SK-N-SH treated with all-trans-retinoic acid at 6 μM for 48 hours (cell line): ENCODE measurements around the gene SLC4A1AP.

ENCODE experiments used
- ATAC-seq: fragments of 200-7000 bp; cut with Tn5 transposase; 3 replicates; pipeline ENCODE4 v1.9.1; 2020; ENCODE audit warnings: mild to moderate bottlenecking, moderate library complexity
- ARNTL ChIP-seq: fragments of 450-650 bp; formaldehyde crosslinking; IDR thresholded peaks from 2 replicates; pipeline ENCODE4 v1.5.0; 2020; ENCODE audit warnings: low read depth, mild to moderate bottlenecking, moderate library complexity, borderline replicate concordance
- BACH2 ChIP-seq: fragments of 250-450 bp; sonication (Bioruptor Pico); IDR thresholded peaks from 2 replicates; pipeline ENCODE4 v1.9.0; 2021; ENCODE audit warnings: mild to moderate bottlenecking, borderline replicate concordance
- CSDC2 ChIP-seq: fragments of 250-450 bp; sonication (Bioruptor Pico); IDR thresholded peaks from 2 replicates; pipeline ENCODE4 v1.5.0; 2020; ENCODE audit warnings: mild to moderate bottlenecking, moderate library complexity
- ESRRG ChIP-seq: fragments of 250-450 bp; sonication (Bioruptor Pico); IDR thresholded peaks from 2 replicates; pipeline ENCODE4 v1.6.1; 2021; ENCODE audit warnings: mild to moderate bottlenecking
- GLIS3 ChIP-seq: fragments of 250-450 bp; sonication (Bioruptor Pico); IDR thresholded peaks from 2 replicates; pipeline ENCODE4 v1.5.0; 2020; ENCODE audit warnings: mild to moderate bottlenecking, moderate library complexity
- ISL1 ChIP-seq: fragments of 250-450 bp; sonication (Bioruptor Pico); IDR thresholded peaks from 2 replicates; pipeline ENCODE4 v2.1.2; 2022; ENCODE audit warnings: mild to moderate bottlenecking, moderate library complexity
- OSR1 ChIP-seq: fragments of 250-450 bp; sonication (Bioruptor Pico); IDR thresholded peaks from 2 replicates; pipeline ENCODE4 v1.8.0; 2022; ENCODE audit warnings: moderate library complexity, mild to moderate bottlenecking, inconsistent platforms
- PPARA ChIP-seq: fragments of 250-450 bp; sonication (Bioruptor Pico); IDR thresholded peaks from 2 replicates; pipeline ENCODE4 v1.5.0; 2020; ENCODE audit warnings: mild to moderate bottlenecking, borderline replicate concordance
- SNAI2 ChIP-seq: fragments of 250-450 bp; sonication (Bioruptor Pico); IDR thresholded peaks from 2 replicates; pipeline ENCODE4 v1.5.0; 2020; ENCODE audit warnings: mild to moderate bottlenecking, moderate library complexity
- TCF4 ChIP-seq: fragments of 250-450 bp; sonication (Bioruptor Pico); IDR thresholded peaks from 2 replicates; pipeline ENCODE4 v1.8.0; 2021; ENCODE audit warnings: mild to moderate bottlenecking, moderate library complexity, borderline replicate concordance
- TOX ChIP-seq: fragments of 250-450 bp; sonication (Bioruptor Pico); IDR thresholded peaks from 2 replicates; pipeline ENCODE4 v1.8.0; 2021; ENCODE audit warnings: mild to moderate bottlenecking, moderate library complexity, borderline replicate concordance
- ZC3H10 ChIP-seq: fragments of 250-450 bp; sonication (Bioruptor Pico); IDR thresholded peaks from 2 replicates; pipeline ENCODE4 v1.5.1; 2021; ENCODE audit warnings: mild to moderate bottlenecking, moderate library complexity
- ZFP3 ChIP-seq: fragments of 250-450 bp; sonication (Bioruptor Pico); IDR thresholded peaks from 2 replicates; pipeline ENCODE4 v1.5.0; 2020; ENCODE audit warnings: mild to moderate bottlenecking, moderate library complexity
- ZFP30 ChIP-seq: fragments of 450-650 bp; formaldehyde crosslinking; IDR thresholded peaks from 2 replicates; pipeline ENCODE4 v1.5.0; 2022; ENCODE audit warnings: mild to moderate bottlenecking, moderate library complexity
- ZNF565 ChIP-seq: fragments of 450-650 bp; formaldehyde crosslinking; conservative IDR thresholded peaks from 2 replicates; pipeline ENCODE4 v1.5.0; 2020; ENCODE audit warnings: low read depth, mild to moderate bottlenecking, moderate library complexity
- ZNF70 ChIP-seq: fragments of 450-650 bp; formaldehyde crosslinking; IDR thresholded peaks from 2 replicates; pipeline ENCODE4 v1.5.0; 2020; ENCODE audit warnings: mild to moderate bottlenecking, moderate library complexity
- ZNF8 ChIP-seq: fragments of 450-650 bp; formaldehyde crosslinking; IDR thresholded peaks from 2 replicates; pipeline ENCODE4 v1.5.0; 2020; ENCODE audit warnings: mild to moderate bottlenecking, moderate library complexity
- TF ChIP-seq, protein P1 (sequence below): fragments of 250-450 bp; sonication (Bioruptor Pico); IDR thresholded peaks from 2 replicates; pipeline ENCODE4 v1.5.1; 2020; ENCODE audit warnings: low read depth, mild to moderate bottlenecking, moderate library complexity
- TF ChIP-seq, protein P2 (sequence below): fragments of 250-450 bp; sonication (Bioruptor Pico); IDR thresholded peaks from 2 replicates; pipeline ENCODE4 v1.8.0; 2021; ENCODE audit warnings: low read depth, mild to moderate bottlenecking, moderate library complexity, borderline replicate concordance
- TF ChIP-seq, protein P3 (sequence below): fragments of 250-450 bp; sonication (Bioruptor Pico); IDR thresholded peaks from 2 replicates; pipeline ENCODE4 v1.5.1; 2021; ENCODE audit warnings: mild to moderate bottlenecking, moderate library complexity
- TF ChIP-seq, protein P4 (sequence below): fragments of 250-450 bp; sonication (Bioruptor Pico); IDR thresholded peaks from 2 replicates; pipeline ENCODE4 v1.8.0; 2020; ENCODE audit warnings: mild to moderate bottlenecking, moderate library complexity, borderline replicate concordance
- TF ChIP-seq, protein P5 (sequence below): fragments of 250-450 bp; sonication (Bioruptor Pico); IDR thresholded peaks from 2 replicates; pipeline ENCODE4 v1.5.0; 2020; ENCODE audit warnings: mild to moderate bottlenecking, moderate library complexity

The SLC4A1AP gene

DNA sequence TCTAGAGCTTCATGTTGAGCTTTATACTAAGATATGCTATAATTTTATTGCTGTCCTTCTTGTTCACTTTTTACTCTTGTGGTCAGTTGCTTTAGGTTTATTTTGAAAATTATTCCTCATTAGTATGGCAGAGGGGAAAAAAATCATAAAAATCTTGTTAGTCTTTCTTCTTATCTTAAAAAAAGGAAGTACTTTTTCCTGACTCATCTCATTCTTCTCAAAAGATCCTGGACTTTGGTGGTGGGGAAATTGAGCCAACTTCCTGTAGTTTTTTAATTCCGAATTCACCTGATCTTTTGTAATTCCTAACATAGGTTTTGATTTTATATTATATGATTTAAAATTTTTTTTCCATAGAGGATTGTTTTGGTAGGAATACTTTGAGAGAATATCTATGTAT lies 3.8 kb downstream of the SLC4A1AP start:
- TF ChIP-seq GLIS3 (CRISPR knock-in tag) (no peak), PPARA (no peak), BACH2 (no peak), ZNF70 (CRISPR knock-in tag) (no peak), ZNF565 (no peak)
- TF ChIP-seq, protein P1, sequence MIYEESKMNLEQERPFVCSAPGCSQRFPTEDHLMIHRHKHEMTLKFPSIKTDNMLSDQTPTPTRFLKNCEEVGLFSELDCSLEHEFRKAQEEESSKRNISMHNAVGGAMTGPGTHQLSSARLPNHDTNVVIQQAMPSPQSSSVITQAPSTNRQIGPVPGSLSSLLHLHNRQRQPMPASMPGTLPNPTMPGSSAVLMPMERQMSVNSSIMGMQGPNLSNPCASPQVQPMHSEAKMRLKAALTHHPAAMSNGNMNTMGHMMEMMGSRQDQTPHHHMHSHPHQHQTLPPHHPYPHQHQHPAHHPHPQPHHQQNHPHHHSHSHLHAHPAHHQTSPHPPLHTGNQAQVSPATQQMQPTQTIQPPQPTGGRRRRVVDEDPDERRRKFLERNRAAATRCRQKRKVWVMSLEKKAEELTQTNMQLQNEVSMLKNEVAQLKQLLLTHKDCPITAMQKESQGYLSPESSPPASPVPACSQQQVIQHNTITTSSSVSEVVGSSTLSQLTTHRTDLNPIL (CRISPR knock-in tag), result no peak
- ATAC-seq, result no peak

DNA sequence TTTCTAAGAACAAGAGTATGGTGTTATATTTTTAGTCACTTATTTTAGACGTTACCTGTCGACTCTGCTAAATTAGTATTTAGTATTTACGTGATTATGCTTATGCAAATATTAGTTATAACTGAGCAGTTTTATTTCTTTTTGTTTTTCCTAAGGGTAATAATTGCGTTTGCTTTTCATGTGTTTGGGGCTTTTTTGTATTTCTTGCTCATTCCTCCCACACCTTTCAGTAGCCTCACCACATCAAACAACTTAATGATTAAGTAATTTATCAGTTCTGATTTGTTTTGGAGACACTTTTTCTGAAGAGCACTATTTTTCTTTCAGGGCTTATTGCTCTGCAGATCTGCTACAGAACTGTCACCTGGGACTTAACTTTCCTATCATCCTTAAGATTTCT lies 7.5 kb downstream of the SLC4A1AP start:
- ATAC-seq, result no peak
- no peak for TF ChIP-seq ZNF8 (CRISPR knock-in tag)
- TF ChIP-seq BACH2, result no peak
- TF ChIP-seq ZFP3 (CRISPR knock-in tag), result no peak
- TF ChIP-seq, protein P2, sequence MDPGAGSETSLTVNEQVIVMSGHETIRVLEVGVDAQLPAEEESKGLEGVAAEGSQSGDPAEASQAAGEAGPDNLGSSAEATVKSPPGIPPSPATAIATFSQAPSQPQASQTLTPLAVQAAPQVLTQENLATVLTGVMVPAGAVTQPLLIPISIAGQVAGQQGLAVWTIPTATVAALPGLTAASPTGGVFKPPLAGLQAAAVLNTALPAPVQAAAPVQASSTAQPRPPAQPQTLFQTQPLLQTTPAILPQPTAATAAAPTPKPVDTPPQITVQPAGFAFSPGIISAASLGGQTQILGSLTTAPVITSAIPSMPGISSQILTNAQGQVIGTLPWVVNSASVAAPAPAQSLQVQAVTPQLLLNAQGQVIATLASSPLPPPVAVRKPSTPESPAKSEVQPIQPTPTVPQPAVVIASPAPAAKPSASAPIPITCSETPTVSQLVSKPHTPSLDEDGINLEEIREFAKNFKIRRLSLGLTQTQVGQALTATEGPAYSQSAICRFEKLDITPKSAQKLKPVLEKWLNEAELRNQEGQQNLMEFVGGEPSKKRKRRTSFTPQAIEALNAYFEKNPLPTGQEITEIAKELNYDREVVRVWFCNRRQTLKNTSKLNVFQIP (CRISPR knock-in tag), result no peak
- no peak for TF ChIP-seq ESRRG (CRISPR knock-in tag)
- TF ChIP-seq ZNF70 (CRISPR knock-in tag), result no peak
- no peak for TF ChIP-seq TCF4 (CRISPR knock-in tag)
- no peak for TF ChIP-seq GLIS3 (CRISPR knock-in tag)
- TF ChIP-seq ISL1 (CRISPR knock-in tag), result no peak
- TF ChIP-seq, protein P3, sequence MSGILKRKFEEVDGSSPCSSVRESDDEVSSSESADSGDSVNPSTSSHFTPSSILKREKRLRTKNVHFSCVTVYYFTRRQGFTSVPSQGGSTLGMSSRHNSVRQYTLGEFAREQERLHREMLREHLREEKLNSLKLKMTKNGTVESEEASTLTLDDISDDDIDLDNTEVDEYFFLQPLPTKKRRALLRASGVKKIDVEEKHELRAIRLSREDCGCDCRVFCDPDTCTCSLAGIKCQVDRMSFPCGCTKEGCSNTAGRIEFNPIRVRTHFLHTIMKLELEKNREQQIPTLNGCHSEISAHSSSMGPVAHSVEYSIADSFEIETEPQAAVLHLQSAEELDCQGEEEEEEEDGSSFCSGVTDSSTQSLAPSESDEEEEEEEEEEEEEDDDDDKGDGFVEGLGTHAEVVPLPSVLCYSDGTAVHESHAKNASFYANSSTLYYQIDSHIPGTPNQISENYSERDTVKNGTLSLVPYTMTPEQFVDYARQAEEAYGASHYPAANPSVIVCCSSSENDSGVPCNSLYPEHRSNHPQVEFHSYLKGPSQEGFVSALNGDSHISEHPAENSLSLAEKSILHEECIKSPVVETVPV, result no peak

DNA sequence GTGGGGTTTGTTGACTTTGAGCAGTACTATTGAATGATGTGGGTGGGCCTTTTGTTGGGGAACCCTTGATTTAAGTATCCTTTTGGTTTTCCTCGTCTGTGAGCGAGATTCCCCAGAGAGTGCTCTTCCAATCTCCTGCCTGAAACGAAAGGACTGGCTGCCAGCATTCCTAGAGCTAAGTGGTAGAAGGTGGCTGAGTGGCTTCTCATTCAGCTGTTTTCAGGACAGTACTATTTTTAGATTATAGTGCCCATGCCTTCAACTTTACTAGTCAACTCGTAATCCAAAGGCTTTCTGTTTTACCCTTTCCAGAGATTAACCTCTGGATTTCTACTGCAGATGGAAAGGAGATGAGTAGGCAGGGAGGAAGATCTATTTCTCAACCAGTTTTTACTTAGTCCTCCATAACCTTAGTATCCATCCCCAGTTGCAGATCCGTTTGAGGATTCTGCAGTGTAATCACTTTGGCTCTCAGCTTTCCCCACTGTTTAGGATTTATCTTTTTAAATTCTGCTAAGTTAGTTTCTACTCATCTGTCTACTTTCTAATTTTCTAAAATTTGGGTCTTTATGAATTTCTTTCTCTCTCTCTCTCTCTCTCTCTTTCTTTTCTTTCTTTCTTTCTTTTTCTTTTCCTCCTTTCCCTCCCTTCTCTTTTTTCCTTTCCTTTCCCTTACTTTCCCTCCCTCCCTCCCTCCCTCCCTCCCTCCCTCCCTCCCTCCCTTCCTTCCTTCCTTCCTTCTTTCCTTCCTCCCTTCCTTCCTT lies 9.2 kb downstream of the SLC4A1AP start:
- no peak for TF ChIP-seq CSDC2 (CRISPR knock-in tag)
- TF ChIP-seq OSR1 (CRISPR knock-in tag), result no peak
- no peak for TF ChIP-seq SNAI2
- TF ChIP-seq ZFP3 (CRISPR knock-in tag), result no peak
- TF ChIP-seq, protein P1 (CRISPR knock-in tag), result no peak
- no peak for TF ChIP-seq ZNF70 (CRISPR knock-in tag)
- TF ChIP-seq, protein P3, result no peak
- TF ChIP-seq ZNF565, result no peak
- TF ChIP-seq ZC3H10 (CRISPR knock-in tag), result no peak
- no peak for ATAC-seq

DNA sequence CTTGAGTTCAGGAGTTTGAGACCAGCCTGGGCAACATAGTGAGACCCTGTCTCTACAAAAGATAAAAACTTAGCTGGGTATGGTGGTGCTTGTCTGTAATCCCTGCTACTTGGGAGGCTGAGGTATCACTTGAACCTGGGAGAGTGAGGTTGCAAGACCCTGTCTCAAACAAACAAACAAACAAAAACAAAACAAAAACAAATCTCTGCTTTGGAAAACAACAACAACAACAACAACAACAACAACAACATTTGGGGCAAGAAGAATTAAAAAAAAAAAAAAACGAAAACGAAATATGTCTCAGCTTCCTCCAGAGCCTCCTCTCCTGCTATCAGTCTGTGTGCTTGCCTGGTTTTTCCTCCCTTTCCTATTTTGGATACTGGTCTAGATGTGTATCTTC lies 16.9 kb downstream of the SLC4A1AP start:
- TF ChIP-seq ZFP30 (CRISPR knock-in tag) (no peak), BACH2 (no peak), PPARA (no peak), TOX (CRISPR knock-in tag) (no peak), ZNF8 (CRISPR knock-in tag) (no peak), TCF4 (CRISPR knock-in tag) (no peak), ESRRG (CRISPR knock-in tag) (no peak), ARNTL (CRISPR knock-in tag) (no peak)
- TF ChIP-seq, protein P4, sequence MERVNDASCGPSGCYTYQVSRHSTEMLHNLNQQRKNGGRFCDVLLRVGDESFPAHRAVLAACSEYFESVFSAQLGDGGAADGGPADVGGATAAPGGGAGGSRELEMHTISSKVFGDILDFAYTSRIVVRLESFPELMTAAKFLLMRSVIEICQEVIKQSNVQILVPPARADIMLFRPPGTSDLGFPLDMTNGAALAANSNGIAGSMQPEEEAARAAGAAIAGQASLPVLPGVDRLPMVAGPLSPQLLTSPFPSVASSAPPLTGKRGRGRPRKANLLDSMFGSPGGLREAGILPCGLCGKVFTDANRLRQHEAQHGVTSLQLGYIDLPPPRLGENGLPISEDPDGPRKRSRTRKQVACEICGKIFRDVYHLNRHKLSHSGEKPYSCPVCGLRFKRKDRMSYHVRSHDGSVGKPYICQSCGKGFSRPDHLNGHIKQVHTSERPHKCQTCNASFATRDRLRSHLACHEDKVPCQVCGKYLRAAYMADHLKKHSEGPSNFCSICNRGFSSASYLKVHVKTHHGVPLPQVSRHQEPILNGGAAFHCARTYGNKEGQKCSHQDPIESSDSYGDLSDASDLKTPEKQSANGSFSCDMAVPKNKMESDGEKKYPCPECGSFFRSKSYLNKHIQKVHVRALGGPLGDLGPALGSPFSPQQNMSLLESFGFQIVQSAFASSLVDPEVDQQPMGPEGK (CRISPR knock-in tag), result no peak
- TF ChIP-seq, protein P5, sequence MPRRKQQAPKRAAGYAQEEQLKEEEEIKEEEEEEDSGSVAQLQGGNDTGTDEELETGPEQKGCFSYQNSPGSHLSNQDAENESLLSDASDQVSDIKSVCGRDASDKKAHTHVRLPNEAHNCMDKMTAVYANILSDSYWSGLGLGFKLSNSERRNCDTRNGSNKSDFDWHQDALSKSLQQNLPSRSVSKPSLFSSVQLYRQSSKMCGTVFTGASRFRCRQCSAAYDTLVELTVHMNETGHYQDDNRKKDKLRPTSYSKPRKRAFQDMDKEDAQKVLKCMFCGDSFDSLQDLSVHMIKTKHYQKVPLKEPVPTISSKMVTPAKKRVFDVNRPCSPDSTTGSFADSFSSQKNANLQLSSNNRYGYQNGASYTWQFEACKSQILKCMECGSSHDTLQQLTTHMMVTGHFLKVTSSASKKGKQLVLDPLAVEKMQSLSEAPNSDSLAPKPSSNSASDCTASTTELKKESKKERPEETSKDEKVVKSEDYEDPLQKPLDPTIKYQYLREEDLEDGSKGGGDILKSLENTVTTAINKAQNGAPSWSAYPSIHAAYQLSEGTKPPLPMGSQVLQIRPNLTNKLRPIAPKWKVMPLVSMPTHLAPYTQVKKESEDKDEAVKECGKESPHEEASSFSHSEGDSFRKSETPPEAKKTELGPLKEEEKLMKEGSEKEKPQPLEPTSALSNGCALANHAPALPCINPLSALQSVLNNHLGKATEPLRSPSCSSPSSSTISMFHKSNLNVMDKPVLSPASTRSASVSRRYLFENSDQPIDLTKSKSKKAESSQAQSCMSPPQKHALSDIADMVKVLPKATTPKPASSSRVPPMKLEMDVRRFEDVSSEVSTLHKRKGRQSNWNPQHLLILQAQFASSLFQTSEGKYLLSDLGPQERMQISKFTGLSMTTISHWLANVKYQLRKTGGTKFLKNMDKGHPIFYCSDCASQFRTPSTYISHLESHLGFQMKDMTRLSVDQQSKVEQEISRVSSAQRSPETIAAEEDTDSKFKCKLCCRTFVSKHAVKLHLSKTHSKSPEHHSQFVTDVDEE, result no peak
- TF ChIP-seq, protein P2 (CRISPR knock-in tag), result no peak
- TF ChIP-seq, all 23 proteins: peak for 0
- ATAC-seq, result no peak
